CD4-positive, alpha-beta T cell (primary cell): ENCODE results near the gene PDE3A. TPM values are rescaled to one million over a fixed set of nuclear protein-coding genes. Genes with fewer than 3 reads are reported as not detected.

Source experiments
- ATAC-seq: fragments of 200-7000 bp; cut with Tn5 transposase; one replicate; pipeline ENCODE4 v1.10.0; 2022; ENCODE audit warnings: mild to moderate bottlenecking; ENCODE audit not compliant: poor library complexity
- CTCF ChIA-PET: fragments of 350-600 bp; sonication (Branson Sonifier 250); formaldehyde crosslinking; loops from one replicate; lab custom pipeline; 2021; ENCODE audit warnings: antibody characterized with exemption, inconsistent platforms; lab: Charles Lee
- POLR2A ChIA-PET: fragments of 350-600 bp; sonication (Branson Sonifier 250); formaldehyde crosslinking; loops from one replicate; lab custom pipeline; 2021; ENCODE audit warnings: antibody characterized with exemption, inconsistent platforms; lab: Charles Lee
- DNase-seq, 14 experiments: peaks; one replicate each; pipeline ENCODE4 v3.0.0-alpha.2; 2013 to 2020; ENCODE audit warnings: mixed read lengths in 2 of 14
- H3K27ac ChIP-seq, 2 donors: one replicate each; pipeline versions ENCODE4 v1.5.1 to v1.7.0; 2013; ENCODE audit warnings: low read length in 2 of 2, low read depth in 1 of 2, mild to moderate bottlenecking in 1 of 2
- H3K27me3 ChIP-seq, 2 experiments: 1 replicate in 1 of 2; 2 replicates in 1 of 2; pipeline versions ENCODE4 v1.6.1 to v1.7.0; 2013; ENCODE audit warnings: low read length in 2 of 2, control low read depth in 1 of 2, mild to moderate bottlenecking in 1 of 2, moderate library complexity in 1 of 2; ENCODE audit not compliant: insufficient read depth in 2 of 2, control insufficient read depth in 1 of 2
- H3K36me3 ChIP-seq: one replicate; pipeline ENCODE4 v1.6.1; 2013; ENCODE audit warnings: low read length, control low read depth; ENCODE audit not compliant: insufficient read depth
- H3K4me1 ChIP-seq: one replicate; pipeline ENCODE4 v1.6.1; 2013; ENCODE audit warnings: low read length, control low read depth; ENCODE audit not compliant: insufficient read depth
- H3K4me3 ChIP-seq: one replicate; pipeline ENCODE4 v1.5.1; 2013; ENCODE audit warnings: mild to moderate bottlenecking, low read length, moderate library complexity
- H3K9me3 ChIP-seq, 2 experiments: 1 replicate in 1 of 2; 2 replicates in 1 of 2; pipeline versions ENCODE4 v1.6.1 to v1.7.0; 2013; ENCODE audit warnings: low read length in 2 of 2, mild to moderate bottlenecking in 2 of 2, control low read depth in 1 of 2, moderate library complexity in 1 of 2; ENCODE audit not compliant: control insufficient read depth in 1 of 2, insufficient read depth in 1 of 2
- H3K27ac Mint-ChIP-seq: one replicate; pipeline ENCODE4 v1.8.0; 2020; ENCODE audit warnings: mixed read lengths
- H3K27me3 Mint-ChIP-seq: one replicate; pipeline ENCODE4 v1.8.0; 2021; ENCODE audit warnings: mixed read lengths
- H3K36me3 Mint-ChIP-seq: one replicate; pipeline ENCODE4 v1.8.0; 2021; ENCODE audit warnings: low read depth, mixed read lengths
- H3K4me1 Mint-ChIP-seq: one replicate; pipeline ENCODE4 v1.8.0; 2021; ENCODE audit warnings: low read depth, mixed read lengths
- H3K4me3 Mint-ChIP-seq: one replicate; pipeline ENCODE4 v1.8.0; 2020; ENCODE audit warnings: mild to moderate bottlenecking, mixed read lengths
- H3K9me3 Mint-ChIP-seq: one replicate; pipeline ENCODE4 v1.8.0; 2020; ENCODE audit warnings: mixed read lengths
- intact Hi-C, 2 experiments: fragments of 100-400 bp; cut with DNase I in 1 of 2; cut with micrococcal nuclease in 1 of 2; formaldehyde crosslinking; loops; one replicate each; pipeline versions ENCODE4 v1.15.1 to v1.9.0; 2023 to 2025; cut with DNase I, micrococcal nuclease
- total RNA-seq, 174 experiments: library from RNA in 2 of 174; stranded (reverse) in 2 of 174; gene quantifications; one replicate each; pipeline ENCODE4 v1.2.3 and lab custom pipeline; 2021 to 2026
- TF ChIP-seq, protein P1 (sequence below): fragments of 200-600 bp; IDR thresholded peaks from one replicate; pipeline ENCODE4 v1.8.0; 2022; ENCODE audit warnings: antibody characterized with exemption, mild to moderate bottlenecking

Gene PDE3A
- total RNA-seq, 2 experiments from 2014 or later: not detected

DNA sequence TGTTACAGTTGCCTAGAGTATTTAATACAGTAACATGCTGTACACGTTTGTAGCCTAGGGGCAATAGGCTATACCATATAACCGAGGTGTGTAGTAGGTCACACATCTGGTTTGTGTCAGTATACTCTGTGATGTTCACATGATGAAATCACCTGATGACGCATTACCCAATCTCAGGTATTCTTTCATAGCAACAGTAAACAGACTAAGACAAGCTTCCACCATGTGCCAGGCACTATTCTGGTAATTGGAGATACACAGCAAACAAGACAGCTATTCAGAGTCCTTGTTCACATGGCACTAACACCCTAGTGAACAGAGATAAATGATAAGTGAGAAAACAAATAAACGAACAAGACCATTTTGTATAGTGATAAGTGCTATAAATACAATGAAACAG lies 3.8 kb upstream of the PDE3A start:
- DNase-seq (no peak), ATAC-seq (no peak)
- ChIA-PET CTCF (no interaction called here), POLR2A (no interaction called here)
- TF ChIP-seq, protein P1, sequence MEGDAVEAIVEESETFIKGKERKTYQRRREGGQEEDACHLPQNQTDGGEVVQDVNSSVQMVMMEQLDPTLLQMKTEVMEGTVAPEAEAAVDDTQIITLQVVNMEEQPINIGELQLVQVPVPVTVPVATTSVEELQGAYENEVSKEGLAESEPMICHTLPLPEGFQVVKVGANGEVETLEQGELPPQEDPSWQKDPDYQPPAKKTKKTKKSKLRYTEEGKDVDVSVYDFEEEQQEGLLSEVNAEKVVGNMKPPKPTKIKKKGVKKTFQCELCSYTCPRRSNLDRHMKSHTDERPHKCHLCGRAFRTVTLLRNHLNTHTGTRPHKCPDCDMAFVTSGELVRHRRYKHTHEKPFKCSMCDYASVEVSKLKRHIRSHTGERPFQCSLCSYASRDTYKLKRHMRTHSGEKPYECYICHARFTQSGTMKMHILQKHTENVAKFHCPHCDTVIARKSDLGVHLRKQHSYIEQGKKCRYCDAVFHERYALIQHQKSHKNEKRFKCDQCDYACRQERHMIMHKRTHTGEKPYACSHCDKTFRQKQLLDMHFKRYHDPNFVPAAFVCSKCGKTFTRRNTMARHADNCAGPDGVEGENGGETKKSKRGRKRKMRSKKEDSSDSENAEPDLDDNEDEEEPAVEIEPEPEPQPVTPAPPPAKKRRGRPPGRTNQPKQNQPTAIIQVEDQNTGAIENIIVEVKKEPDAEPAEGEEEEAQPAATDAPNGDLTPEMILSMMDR: no peak
- peaks cover 13 to 25% of the 10 kb centered on the region in 2 experiments for H3K27me3 ChIP-seq
- peaks cover 24% of the 10 kb centered on the region for H3K27me3 Mint-ChIP-seq
- no peaks in the 10 kb centered on the region for H3K36me3 ChIP-seq
- no peaks in the 10 kb centered on the region for H3K9me3 Mint-ChIP-seq
- intact Hi-C loops: no loop called here
- no peak overlapping the region for H3K27ac ChIP-seq
- H3K4me1 ChIP-seq: no peaks in the 10 kb centered on the region
- H3K4me3 ChIP-seq: no peak overlapping the region
- no peak overlapping the region for H3K4me3 Mint-ChIP-seq
- H3K27ac Mint-ChIP-seq: no peak overlapping the region
- no peaks in the 10 kb centered on the region for H3K4me1 Mint-ChIP-seq
- no peaks in the 10 kb centered on the region for H3K36me3 Mint-ChIP-seq
- H3K9me3 ChIP-seq: peaks cover 0 to 12% of the 10 kb centered on the region in 2 experiments

GRCh38 chr12:20366776-20367409 lies 1.4 kb upstream of the PDE3A start:
- no peaks in the 10 kb centered on the region for H3K9me3 Mint-ChIP-seq
- peaks cover 17 to 44% of the 10 kb centered on the region in 2 experiments for H3K27me3 ChIP-seq
- POLR2A ChIA-PET: no interaction called here
- DNase-seq (no peak), ATAC-seq (no peak)
- CTCF ChIA-PET: no interaction called here
- peaks cover 0 to 17% of the 10 kb centered on the region in 2 experiments for H3K9me3 ChIP-seq
- H3K4me3 Mint-ChIP-seq: no peak overlapping the region
- H3K36me3 Mint-ChIP-seq: no peaks in the 10 kb centered on the region
- TF ChIP-seq, protein P1: no peak
- no peaks in the 10 kb centered on the region for H3K36me3 ChIP-seq
- H3K4me1 ChIP-seq: no peaks in the 10 kb centered on the region
- H3K4me3 ChIP-seq: no peak overlapping the region
- no peak overlapping the region for H3K27ac ChIP-seq
- no peaks in the 10 kb centered on the region for H3K4me1 Mint-ChIP-seq
- no peak overlapping the region for H3K27ac Mint-ChIP-seq
- intact Hi-C loops: no loop called here
- H3K27me3 Mint-ChIP-seq: peaks cover 45% of the 10 kb centered on the region

- Mint-ChIP-seq H3K9me3 (no peaks in the 10 kb centered on the region), H3K36me3 (no peaks in the 10 kb centered on the region), H3K27ac (no peak overlapping the region), H3K4me3 (no peak overlapping the region), H3K4me1 (no peaks in the 10 kb centered on the region), H3K27me3 (peaks cover 46% of the 10 kb centered on the region)
- intact Hi-C loops: no loop called here
- TF ChIP-seq, protein P1: no peak
- Histone ChIP-seq H3K36me3 (no peaks in the 10 kb centered on the region), H3K4me3 (no peak overlapping the region), H3K27me3 (peaks cover 17 to 44% of the 10 kb centered on the region in 2 experiments), H3K27ac (no peak overlapping the region), H3K4me1 (no peaks in the 10 kb centered on the region), H3K9me3 (peaks cover 0 to 17% of the 10 kb centered on the region in 2 experiments)
- CTCF ChIA-PET: no interaction called here
- DNase-seq (no peak), ATAC-seq (no peak)
- POLR2A ChIA-PET: no interaction called here
Measured at GRCh38 chr12:20367583-20368113, 689 bp upstream of the PDE3A start.
